HG02763 (cell line): ENCODE data around the gene POLR2L.
A peak's percentile ranks its signal among the peaks of the same experiment; 100 is the strongest.

ENCODE experiments used
- ATAC-seq: cut with Tn5 transposase; IDR thresholded peaks from one replicate; pipeline ENCODE4 v1.9.1; 2021; ENCODE audit warnings: mild to moderate bottlenecking, moderate library complexity; ENCODE audit not compliant: unreplicated experiment

Gene POLR2L

DNA sequence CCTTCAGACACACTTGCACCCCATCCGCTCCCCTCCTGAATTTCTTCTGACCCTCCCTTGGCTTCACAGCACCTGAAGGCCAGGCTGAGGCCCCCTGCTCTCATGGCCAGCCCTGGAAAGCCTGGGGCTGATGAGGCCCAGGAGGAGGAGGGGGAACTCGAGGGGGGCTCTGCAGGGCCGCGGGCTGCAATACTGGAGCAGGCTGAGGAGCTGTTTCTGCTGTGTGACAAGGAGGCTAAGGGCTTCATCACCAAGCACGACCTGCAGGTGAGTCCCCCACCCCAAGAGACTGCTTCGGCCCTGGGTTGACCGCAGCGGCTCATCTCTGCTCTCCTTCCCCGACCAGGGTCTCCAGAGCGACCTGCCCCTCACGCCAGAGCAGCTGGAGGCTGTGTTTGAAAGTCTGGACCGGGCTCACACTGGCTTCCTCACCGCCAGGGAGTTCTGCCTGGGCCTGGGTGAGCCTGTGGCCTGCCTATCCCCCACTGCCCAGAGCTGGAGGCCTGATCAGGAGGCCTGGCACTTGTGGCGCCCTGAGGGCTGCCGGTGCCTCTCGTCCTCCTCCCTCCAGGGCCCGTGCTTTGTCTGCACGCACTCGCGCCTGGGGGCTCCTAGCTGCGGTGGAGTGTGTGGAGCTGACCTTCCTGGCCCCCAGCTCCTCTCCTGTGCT lies 13.7 kb downstream of the POLR2L start:
- no peak for ATAC-seq

DNA sequence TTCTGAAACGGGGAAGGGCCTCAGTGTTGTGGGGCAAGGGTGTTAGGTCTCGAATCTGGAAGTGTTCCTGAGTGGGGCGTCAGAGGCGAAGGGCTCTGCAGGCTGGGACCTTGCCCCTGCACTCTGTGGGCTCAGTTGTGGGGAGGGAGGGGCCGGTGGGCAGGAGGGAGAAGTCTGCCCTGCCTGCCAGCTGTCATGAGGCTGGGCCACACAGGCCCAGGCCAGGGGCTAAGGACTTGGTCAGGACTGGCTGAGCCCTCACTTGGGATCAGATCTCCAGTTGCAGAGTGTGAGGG lies 14.5 kb downstream of the POLR2L start, which contains the start of gene CRACR2B:
TSS of gene CRACR2B (plus strand) at position 23 of the 296 bp plus-strand sequence. CDS start 689 bp downstream, outside the sequence.
- ATAC-seq: no peak

DNA sequence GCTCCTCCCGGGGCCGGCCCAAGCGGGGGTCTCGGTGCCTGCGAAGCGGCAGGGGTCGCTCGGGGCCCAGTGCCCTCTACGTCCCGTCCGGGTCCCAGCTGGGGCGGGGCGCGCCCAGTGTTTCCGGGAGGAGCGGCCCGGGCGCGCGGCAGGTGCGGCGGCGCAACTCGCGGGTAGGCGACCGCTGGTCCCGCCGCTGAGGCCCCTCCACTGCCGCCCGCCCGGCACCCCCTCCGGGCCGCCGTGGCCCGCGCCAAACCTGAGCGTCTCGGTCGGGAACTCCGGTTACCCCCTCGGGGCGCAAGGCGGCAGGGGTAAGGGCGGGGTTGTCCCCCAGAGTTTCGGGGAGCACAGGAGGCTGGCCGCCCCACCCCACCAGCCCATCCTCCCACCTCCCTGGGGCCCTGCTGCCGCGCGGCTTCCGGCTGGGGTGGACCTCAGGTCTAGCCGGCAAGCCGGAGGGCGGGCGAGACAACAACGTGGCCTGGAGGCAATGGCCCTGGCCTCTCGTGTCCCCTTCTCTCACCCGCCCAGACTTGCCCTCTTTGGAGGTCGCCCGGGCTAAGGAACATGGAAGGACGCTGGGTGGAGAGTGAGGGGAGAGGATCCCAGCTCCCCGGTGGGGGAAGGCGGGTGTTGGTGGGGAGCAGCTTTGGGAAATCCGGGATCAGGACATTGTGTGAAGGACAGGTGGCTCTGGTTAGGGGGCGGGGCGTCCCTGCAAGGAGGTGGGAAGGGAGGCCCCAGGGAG lies 15.0 kb downstream of the POLR2L start:
- ATAC-seq: no peak

DNA sequence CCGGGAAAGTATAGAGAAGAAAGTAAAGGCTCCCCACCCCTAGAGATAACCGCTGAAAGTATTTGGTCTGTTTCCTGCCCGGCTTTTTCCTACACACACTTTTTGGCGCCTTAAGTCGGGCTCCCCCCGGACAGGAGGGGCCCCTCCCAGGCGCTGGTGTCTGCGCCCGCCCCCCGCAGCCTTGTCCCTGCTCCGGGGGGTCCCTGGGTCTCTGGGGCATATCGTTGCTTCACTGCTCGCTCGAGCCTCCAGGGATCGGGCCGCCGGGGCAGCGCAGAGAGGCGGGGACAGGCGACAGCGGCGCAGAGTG lies 15.5 kb downstream of the POLR2L start:
- no peak for ATAC-seq

DNA sequence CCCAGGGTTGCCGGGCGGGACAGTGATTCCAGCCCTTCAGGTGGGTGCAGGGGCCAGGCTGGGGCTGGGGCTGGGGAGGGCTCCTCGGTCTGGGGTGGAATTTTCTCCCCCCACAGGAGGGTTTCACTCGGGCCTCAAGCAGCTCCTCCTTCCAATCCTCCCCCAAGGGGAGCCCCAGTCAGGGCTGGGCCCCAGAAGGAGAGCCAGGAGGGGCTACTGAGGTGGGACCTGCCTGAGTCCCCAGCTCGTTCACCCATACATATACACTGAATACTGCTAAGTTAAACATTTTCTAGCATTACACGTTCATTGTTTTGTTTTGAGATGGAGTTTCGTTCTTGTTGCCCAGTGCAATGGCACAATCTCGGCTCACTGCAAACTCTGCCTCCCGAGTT lies 16.1 kb downstream of the POLR2L start:
- ATAC-seq: no peak

DNA sequence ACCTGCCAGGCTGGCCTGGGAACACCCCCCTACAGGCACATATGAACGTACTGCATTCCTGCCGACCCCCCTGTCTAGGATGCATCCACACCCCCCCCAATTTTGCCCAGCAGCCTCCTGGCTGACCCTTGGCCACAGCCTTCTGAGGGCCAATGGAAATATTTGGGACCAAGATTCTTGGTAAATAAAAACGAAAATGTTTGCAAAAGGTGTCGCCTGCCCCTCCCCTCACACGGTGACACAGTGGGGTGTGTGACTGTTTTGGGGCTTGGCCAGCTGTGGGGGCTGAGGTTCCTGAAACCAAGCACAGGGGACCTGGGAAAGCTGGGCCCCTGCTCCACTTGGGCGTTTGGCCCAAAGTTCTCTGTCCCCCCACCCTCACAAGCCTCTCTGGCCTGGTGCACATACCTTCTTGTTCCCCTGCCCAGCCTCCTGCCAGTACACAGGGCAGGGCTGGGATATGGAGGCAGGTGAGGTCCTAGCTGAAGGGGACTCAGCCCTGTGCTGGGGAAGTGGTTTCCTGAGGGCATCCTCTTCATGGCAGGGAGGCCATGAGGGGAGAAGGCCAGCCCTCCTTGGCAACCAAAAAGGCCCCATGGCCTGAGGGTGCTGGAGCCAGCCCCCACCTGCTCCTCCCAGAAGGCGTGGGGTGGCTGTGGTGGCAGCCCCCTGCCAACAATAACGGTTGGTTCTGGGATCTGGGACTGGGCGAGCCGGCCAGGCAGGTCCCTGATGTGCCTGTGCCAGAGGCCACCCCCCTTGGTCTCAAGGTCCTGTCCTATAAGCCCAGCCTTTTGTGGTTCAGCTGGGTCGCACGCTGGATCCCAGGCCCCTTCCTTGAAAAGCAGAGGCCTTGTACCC lies 16.7 kb downstream of the POLR2L start:
- no peak for ATAC-seq

DNA sequence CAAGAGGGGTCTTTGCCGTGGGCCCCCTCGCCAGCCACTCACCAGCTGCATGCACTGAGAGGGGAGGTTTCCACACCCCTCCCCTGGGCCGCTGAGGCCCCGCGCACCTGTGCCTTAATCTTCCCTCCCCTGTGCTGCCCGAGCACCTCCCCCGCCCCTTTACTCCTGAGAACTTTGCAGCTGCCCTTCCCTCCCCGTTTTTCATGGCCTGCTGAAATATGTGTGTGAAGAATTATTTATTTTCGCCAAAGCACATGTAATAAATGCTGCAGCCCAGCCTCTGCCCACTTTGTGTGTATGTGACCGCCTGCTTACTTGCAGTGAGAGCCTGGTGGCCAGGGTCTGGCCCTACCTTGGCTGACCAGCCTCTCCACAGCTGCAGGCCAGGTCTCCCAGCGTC lies 17.4 kb downstream of the POLR2L start:
- no peak for ATAC-seq

DNA sequence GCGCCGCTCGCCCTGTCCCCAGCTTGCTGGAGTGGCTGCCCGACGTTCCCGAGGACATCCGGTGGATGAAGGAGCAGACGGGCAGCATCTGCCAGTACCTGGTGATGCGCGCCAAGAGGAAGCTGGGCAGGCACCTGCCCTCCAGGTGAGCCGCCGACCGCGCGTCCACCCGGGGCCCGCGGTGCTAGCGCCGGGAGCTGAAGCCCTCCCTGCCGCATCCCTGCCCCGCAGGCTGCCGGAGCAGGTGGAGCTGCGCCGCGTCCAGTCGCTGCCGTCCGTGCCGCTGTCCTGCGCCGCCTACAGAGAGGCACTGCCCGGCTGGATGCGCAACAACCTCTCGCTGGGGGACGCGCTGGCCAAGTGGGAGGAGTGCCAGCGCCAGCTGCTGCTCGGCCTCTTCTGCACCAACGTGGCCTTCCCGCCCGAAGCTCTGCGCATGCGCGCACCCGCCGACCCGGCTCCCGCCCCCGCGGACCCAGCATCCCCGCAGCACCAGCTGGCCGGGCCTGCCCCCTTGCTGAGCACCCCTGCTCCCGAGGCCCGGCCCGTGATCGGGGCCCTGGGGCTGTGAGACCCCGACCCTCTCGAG lies 17.9 kb downstream of the POLR2L start:
- ATAC-seq: no peak

DNA sequence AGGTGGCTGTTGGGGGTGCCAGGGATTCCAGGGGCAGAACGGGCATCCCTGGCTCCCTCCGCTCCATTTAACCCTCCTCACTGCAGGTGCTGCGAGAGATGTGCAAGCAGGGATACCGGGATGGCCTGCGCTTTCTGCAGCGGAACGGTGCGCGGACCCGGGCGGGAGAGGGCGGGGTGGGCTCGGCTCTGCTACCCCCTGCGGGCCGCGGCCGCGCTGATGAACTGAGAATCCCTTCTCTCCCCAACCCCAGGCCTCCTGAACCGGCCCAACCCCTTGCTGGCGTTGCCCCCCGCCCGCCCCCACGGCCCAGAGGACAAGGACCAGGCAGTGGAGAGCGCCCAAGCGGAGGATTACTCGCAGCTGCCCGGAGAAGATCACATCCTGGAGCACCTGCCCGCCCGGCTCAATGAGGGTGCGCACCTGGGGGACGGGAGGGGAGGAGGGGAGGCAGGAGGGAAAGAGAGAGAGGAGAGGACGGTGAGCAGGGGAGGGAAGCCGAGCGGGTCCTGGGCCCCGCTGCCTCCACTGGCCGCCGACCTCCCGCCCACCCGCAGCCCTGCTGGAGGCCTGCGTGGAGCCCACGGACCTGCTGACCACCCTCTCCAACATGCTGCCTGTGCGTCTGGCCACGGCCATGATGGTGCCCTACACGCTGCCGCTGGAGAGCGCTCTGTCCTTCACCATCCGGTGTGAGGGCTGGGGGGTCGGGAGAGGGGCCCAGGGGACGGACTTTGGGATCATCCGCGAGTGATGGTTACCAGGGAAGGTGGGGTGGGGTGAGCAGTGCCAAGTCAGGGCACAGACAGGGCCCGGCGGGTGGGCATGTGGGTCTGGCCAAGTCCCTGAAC lies 18.7 kb downstream of the POLR2L start:
- no peak for ATAC-seq

DNA sequence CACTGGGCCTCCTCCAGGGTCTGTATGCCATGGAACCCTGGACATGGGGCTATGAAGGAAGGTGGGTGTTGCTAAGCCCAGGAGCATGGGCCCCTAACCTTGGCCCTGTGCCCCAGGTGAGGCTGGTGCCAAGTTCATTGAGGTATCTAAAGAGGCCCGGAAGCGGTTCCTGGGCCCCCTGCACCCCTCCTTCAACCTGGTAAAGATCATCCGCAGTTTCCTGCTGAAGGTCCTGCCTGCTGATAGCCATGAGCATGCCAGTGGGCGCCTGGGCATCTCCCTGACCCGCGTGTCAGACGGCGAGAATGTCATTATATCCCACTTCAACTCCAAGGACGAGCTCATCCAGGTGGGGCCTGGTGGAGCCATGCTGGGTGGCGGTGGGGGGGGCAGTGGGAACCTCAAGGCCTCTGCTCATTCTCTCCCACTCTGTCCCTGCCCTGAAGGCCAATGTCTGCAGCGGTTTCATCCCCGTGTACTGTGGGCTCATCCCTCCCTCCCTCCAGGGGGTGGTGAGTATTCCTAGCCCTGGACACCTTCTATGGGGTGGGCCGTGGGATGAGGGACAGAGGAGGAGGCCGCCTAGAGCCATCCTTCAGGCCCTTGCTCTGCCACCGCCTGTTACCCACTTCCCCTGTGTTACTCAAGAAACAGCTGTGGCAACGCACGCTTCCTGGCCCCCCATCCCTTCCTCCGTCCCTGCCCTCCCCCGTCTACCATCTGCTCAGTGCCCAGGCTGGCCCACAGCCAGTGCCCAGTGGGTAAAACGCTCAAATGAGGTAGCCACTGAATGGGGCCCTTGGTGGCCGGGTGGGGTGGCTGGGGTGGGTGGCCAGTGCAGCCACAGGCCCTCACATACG lies 20.6 kb downstream of the POLR2L start:
- no peak for ATAC-seq

DNA sequence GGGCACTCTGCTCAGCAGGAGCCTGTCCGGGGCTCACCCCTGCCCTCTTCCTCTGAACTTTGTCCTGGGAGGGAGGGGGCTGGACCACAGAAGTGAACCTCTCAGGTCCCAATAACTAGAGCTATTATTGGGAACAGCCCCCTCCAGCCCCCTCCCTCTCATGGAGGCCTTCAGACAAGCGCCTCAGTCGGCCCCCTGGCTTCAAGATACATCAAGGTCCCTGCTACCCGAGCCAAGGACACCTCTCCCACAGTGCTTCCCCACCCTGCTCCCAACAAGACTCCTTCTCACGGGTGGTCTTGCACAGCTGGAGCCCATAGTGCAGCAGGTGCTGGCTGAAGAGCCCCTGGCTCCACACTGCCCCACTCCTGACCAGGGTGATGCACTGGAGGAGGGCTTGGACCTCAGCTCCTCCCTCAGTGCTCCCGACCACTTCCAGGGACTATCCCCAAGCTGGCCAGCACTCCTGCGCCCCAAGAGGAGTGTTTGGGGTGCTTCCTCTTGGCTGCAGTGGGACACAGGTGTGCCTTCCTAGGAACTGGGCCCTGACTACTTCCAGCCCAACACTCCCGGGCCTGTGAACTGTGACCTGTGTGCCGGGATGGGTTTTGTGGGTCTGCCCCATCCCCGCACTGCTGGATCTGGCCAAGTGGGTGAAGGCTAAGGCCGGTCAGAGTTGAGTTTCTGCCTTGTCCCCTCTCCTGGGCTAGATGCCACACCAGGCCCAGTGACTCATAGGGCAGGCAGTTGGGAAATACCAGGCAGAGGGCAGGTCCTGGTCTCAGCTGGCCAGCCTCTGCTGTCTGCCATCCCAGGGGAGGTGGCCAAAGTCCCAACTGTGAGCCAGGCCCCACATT lies 21.4 kb downstream of the POLR2L start:
- ATAC-seq: no peak

DNA sequence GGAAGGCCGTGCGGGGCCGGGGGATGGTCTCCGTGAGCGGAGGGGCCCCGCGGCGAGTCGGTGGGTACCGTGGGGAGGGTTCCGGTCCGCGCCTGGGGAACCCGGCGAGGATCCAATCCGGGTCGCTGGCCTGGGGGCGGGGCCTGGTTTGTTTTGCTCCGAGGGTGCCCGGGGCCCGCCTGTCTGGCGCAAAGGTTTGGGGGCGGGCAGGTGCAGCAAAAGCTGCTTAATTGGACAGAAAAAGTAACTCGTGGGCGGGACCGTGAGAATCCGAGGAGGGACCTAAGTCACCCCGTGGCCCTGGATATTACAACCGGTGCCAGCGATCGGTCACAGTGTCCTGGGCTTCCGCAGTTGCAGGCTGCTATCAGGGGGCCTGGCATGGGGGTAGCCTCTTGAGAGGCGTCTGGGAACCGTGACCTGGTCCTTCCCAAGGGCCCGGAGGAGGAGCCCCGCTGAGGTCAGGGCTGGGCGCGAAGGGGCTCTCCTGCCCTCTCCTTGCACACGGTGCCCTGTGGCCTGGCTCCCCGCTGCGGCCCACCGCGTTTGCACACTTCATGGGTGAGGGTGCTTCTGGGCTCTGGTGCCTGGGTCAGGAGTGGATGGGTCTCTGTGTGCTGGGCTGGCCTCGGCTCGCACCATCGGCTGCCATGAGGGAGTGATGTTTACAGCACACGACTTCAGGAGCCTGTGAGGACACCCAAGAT lies 22.2 kb downstream of the POLR2L start:
- ATAC-seq: peak; percentile 52

DNA sequence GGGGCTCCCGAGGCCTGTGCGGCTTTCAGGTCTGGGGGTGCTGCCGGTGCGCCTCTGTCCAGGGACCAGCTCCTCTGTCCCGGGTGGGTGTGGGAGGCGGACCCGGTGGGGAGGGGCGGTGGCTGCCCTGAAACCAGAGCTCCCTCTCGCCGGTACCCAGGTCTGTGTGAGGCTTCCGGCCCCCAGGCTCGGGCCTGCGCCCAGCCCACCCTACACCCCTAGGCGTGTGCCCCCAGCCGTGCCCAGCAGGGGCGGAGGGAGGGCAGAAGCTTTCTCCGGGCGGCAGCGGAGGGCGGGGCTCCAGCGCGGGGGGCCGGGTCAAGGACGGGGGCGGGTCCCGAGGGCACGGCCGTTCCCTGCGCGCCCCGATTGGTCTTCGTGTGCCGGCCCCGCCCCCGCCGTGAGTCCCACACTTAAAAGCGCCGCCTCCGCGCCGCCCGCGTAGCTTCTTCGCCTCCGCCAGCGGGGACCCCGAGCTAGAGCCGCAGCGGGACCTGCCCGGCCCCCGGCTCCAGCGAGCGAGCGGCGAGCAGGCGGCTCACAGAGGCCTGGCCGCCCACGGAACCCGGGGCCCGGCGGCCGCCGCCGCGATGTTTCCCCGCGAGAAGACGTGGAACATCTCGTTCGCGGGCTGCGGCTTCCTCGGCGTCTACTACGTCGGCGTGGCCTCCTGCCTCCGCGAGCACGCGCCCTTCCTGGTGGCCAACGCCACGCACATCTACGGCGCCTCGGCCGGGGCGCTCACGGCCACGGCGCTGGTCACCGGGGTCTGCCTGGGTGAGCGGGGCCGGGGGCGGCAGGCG lies 23.0 kb downstream of the POLR2L start:
- peak; percentile 63 for ATAC-seq

DNA sequence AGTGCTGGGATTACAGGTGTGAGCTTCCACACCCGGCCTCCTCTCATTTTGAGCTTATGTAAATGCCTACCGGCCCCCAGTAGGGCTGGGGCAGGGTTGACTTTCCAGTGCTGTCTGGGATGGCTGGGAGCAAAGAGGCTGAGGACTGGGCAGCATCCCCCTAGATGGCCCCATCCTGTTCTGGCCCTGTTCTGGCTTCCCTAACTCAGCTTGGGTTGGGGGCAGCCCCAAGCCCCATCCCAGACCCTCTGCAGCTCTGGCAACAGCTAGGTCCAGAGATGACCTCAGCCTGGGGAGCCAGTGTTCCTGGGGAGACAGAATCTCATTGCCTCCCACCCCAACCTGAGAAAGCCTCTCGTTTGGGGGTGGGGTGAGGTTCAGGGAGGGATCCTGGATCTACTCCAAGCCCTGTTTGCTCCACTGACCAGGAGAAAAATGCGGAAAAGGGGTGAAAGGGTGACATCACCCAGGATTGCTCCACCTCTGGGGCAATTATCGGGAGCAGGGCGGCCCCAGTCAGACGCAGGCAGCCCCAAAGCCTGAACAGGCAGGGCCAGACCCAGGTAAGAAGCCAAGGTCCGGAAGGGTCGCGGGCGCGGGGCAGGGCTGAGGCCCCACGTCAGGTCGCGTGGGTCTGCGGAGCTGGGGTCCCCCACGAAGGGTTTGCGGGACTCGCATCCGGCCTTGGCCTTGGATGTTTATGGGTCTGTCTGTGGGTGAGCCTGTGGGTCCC lies 23.8 kb downstream of the POLR2L start, which contains the start of gene PNPLA2:
TSS of gene PNPLA2 (plus strand) at position 519 of the 733 bp plus-strand sequence. CDS start 805 bp downstream, outside the sequence.
- ATAC-seq: no peak

DNA sequence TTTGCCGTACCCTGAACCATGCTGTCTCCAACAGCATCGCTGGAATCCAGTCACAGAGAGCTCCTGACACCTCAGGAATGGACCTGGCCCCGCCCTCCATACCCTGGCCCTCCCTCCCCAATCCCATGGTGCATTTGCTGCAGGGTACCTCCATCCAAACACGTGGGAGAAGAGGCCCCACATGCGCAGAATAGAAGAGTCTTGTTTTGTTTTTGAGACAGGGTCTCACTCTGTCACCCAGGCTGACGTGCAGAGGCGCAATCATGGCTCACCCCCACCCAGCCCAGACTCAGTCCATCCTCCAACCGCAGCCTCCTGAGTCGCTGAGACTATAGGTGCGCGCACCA lies 25.9 kb downstream of the POLR2L start:
- no peak for ATAC-seq

DNA sequence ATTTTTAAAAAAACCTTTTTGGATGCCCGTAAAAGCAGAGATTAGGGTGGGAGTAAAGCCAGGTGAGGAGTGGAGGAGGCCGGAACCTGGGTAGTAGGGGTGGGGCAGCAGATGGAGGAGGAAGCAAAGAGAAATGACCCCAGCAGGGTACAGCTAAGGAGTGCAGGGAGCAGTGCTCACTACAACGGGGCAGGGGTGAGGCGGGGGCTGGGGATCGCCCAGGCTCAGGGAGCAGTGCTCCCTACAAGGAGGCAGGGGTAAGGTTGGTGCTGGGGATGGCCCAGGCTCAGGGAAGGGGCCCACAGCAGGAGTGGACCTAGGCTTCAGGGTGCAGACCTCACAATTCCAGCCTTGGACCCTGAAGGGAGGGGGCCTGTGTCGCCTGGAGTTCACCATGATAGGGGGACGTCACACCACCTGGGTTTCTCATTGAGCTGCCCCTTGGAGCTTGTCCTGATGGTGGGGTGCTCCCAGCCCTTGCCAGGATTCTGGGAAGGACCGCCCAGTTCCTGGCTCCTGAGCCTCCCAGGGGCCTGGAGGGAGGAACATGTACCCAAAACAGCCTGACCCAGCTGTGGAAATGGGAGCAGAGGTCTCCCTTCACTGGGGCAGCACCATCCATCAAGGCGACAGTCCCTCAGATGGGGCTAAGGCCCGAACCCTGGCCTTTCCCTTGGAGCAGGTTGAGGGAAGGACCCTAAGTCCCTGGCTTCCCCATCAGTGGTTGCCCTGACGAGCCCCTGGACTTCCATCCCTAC lies 26.5 kb downstream of the POLR2L start:
- ATAC-seq: no peak
